Lung (tissue), 16 donors: Measurements from ENCODE around the gene ACTC1. TPM values are rescaled to one million over a fixed set of nuclear protein-coding genes. Genes with fewer than 3 reads are reported as not detected.

Experiments used
- ATAC-seq: fragments of 200-7000 bp; cut with Tn5 transposase; one replicate; pipeline ENCODE4 v1.9.1; 2020; ENCODE audit warnings: moderate number of reproducible peaks; ENCODE audit not compliant: insufficient read depth, low FRiP score
- DNase-seq, 3 donors: peaks; one replicate each; pipeline ENCODE4 v3.0.0-alpha.2; 2013 to 2017
- H3K27ac ChIP-seq, 2 donors: one replicate each; pipeline ENCODE4 v1.5.1; 2013; ENCODE audit warnings: mild to moderate bottlenecking in 2 of 2, moderate library complexity in 2 of 2, control low read depth in 1 of 2, inconsistent platforms in 1 of 2, low read depth in 1 of 2, low read length in 1 of 2
- H3K27me3 ChIP-seq, 3 donors: one replicate each; pipeline ENCODE4 v1.5.1; 2013; ENCODE audit warnings: low read length in 2 of 3; ENCODE audit not compliant: control insufficient read depth in 3 of 3, insufficient read depth in 3 of 3
- H3K36me3 ChIP-seq, 4 donors: one replicate each; pipeline ENCODE4 v1.5.1; 2013; ENCODE audit warnings: low read length in 4 of 4, mild to moderate bottlenecking in 1 of 4, moderate library complexity in 1 of 4; ENCODE audit not compliant: control insufficient read depth in 4 of 4, insufficient read depth in 4 of 4
- H3K4me1 ChIP-seq, 5 donors: one replicate each; pipeline ENCODE4 v1.5.1; 2013; ENCODE audit warnings: low read length in 5 of 5, mild to moderate bottlenecking in 2 of 5, moderate library complexity in 1 of 5; ENCODE audit not compliant: control insufficient read depth in 5 of 5, insufficient read depth in 5 of 5
- H3K4me3 ChIP-seq: one replicate; pipeline ENCODE4 v1.5.1; 2013; ENCODE audit warnings: mild to moderate bottlenecking, control low read depth, moderate library complexity
- H3K9ac ChIP-seq, 2 donors: one replicate each; pipeline ENCODE4 v1.5.1; 2013; ENCODE audit warnings: low read length in 2 of 2, control low read depth in 1 of 2; ENCODE audit not compliant: insufficient read depth in 1 of 2
- H3K9me3 ChIP-seq, 4 donors: one replicate each; pipeline ENCODE4 v1.5.1; 2013; ENCODE audit warnings: low read length in 3 of 4, mild to moderate bottlenecking in 1 of 4, moderate library complexity in 1 of 4; ENCODE audit not compliant: control insufficient read depth in 4 of 4, insufficient read depth in 3 of 4
- CTCF ChIP-seq: IDR thresholded peaks from 2 replicates; pipeline ENCODE4 v1.5.1; 2012; ENCODE audit warnings: mild to moderate bottlenecking; ENCODE audit errors: control extremely low read depth, extremely low read depth
- WGBS, 2 donors: extraction: QIAGEN DNeasy Blood & Tissue Kit; methylation state at CpG; one replicate each; pipeline ENCODE4 v1.1.7; 2013; 5-methylcytosine and 5-hydroxymethylcytosine counted together
- long read RNA-seq, 5 donors: transcript quantifications; one replicate each; lab custom pipeline, GENCODE V29; 2026
- polyA plus RNA-seq, 2 donors: library from polyadenylated mRNA; stranded (reverse); fragments of 200-250 nt; gene quantifications; one replicate each; pipeline ENCODE4 v1.2.1, GENCODE V29; 2013
- total RNA-seq, 2 donors: library from RNA; depleted of rRNA in 1 of 2; stranded (reverse); fragments of >200 nt in 1 of 2; gene quantifications; one replicate each; pipeline ENCODE4 v1.2.1, GENCODE V29; 2014 to 2021
- donor health status: control.
- donor health status: control.
- donor health status: Bipolar disorder and iron deficiency.
- donor health status: healthy.
- donor health status: DM: yes; HTN: yes; CAD: no.

ACTC1 gene
- total RNA-seq (10 to 100 TPM in 1 of 2 donors, 1 to 10 TPM in 1; 3.4 to 13.0 TPM), polyA plus RNA-seq (under 1 TPM; 0.13 to 0.26 TPM)
- long read RNA-seq, donor 1, transcript ACTC1-201 (7 exons, 3,694 nt): major isoform, 9 of 9 reads
- long read RNA-seq, donor 1, partial matches to known transcripts: 0 of 9 reads
- long read RNA-seq, donor 1, other reads (novel, unspliced or antisense): 0 of 9 reads
- long read RNA-seq, donor 2: 0 reads
- long read RNA-seq, donor 3: 0 reads
- long read RNA-seq, donor 4, transcript ACTC1-201 (7 exons, 3,694 nt): major isoform, 8 of 8 reads
- long read RNA-seq, donor 4, partial matches to known transcripts: 0 of 8 reads
- long read RNA-seq, donor 4, other reads (novel, unspliced or antisense): 0 of 8 reads
- long read RNA-seq, donor 5, partial matches to known transcripts: 0 of 4 reads
- long read RNA-seq, donor 5, other reads (novel, unspliced or antisense): 0 of 4 reads

GRCh38 chr15:34795267-34796081, at the start of gene ACTC1:
ACTC1 (minus strand) TSS chr15:34795549; CDS start chr15:34794808, 741 bp downstream.
- Histone ChIP-seq H3K9ac (no peak within 1 kb of the TSS), H3K4me1 (peaks cover 3 to 32% (median 4%) of the 10 kb centered on the region in 5 donors), H3K9me3 (peaks cover 0 to 5% (median 0%) of the 10 kb centered on the region in 4 donors), H3K36me3 (no peaks in the 10 kb centered on the region), H3K27me3 (peaks cover 4 to 19% (median 9%) of the 10 kb centered on the region in 3 donors), H3K4me3 (no peak within 1 kb of the TSS), H3K27ac (peak within 1 kb of the TSS in 1 of 2 donors; percentile 91)
- 11 to 22% methylated on average over 23 to 44 of the region's 44 CpGs for WGBS, 2 donors
- DNase-seq: peak in 2 of 3 donors; percentile 39 to 44
- peak; percentile 28 for ATAC-seq
- no peak for TF ChIP-seq CTCF

GRCh38 chr15:34841262-34841725, 45.9 kb upstream of the ACTC1 start:
- ATAC-seq (no peak), DNase-seq (no peak)
- H3K27ac ChIP-seq: no peak overlapping the region
- no peak overlapping the region for H3K9ac ChIP-seq
- H3K27me3 ChIP-seq: no peaks in the 10 kb centered on the region
- no peaks in the 10 kb centered on the region for H3K36me3 ChIP-seq
- peaks cover 0 to 10% (median 0%) of the 10 kb centered on the region in 4 donors for H3K9me3 ChIP-seq
- no peaks in the 10 kb centered on the region for H3K4me1 ChIP-seq
- H3K4me3 ChIP-seq: no peak overlapping the region
- no peak for TF ChIP-seq CTCF

- no peak overlapping the region for H3K4me3 ChIP-seq
- H3K36me3 ChIP-seq: no peaks in the 10 kb centered on the region
- peaks cover 0 to 10% (median 1%) of the 10 kb centered on the region in 4 donors for H3K9me3 ChIP-seq
- no peak for TF ChIP-seq CTCF
- 97% methylated on average over 3 of the region's 3 CpGs for WGBS, 2 donors
- no peak overlapping the region for H3K9ac ChIP-seq
- no peak overlapping the region for H3K27ac ChIP-seq
- no peaks in the 10 kb centered on the region for H3K27me3 ChIP-seq
- ATAC-seq (no peak), DNase-seq (no peak)
- H3K4me1 ChIP-seq: no peaks in the 10 kb centered on the region
Measured at GRCh38 chr15:34838282-34838681, 42.9 kb upstream of the ACTC1 start.
